Gastroesophageal sphincter (tissue), 3 donors: Measurements from ENCODE around the gene MUC5B.

Experiments
- CTCF ChIP-seq, 4 experiments: fragments of 200-600 bp in 2 of 4; fragments of 450-650 bp in 2 of 4; sonication (generic) in 1 of 4; IDR thresholded peaks; one replicate each; pipeline ENCODE4 v1.5.1; 2017 to 2019; ENCODE audit warnings: antibody characterized with exemption in 4 of 4, mild to moderate bottlenecking in 2 of 4, moderate library complexity in 2 of 4
- EP300 ChIP-seq: sonication (generic); formaldehyde crosslinking; IDR thresholded peaks from one replicate; pipeline ENCODE4 v1.6.1; 2017; ENCODE audit warnings: antibody characterized with exemption, mild to moderate bottlenecking
- POLR2A ChIP-seq, 2 donors: fragments of 450-650 bp; IDR thresholded peaks; one replicate each; pipeline ENCODE4 v1.6.1; 2017; ENCODE audit warnings: antibody characterized with exemption in 2 of 2, mild to moderate bottlenecking in 2 of 2, moderate library complexity in 1 of 2
- POLR2AphosphoS5 ChIP-seq: sonication (generic); formaldehyde crosslinking; IDR thresholded peaks from one replicate; pipeline ENCODE4 v1.6.1; 2017; ENCODE audit warnings: antibody characterized with exemption

- TF ChIP-seq CTCF (IDR thresholded peaks at IDR 0.05) (no peak), POLR2A (IDR thresholded peaks at IDR 0.05) (no peak), POLR2AphosphoS5 (no peak), EP300 (no peak)
Measured at GRCh38 chr11:1305501-1306056, 82.7 kb downstream of the MUC5B start.
